ENCODE measurements around the gene KRT72. TPM values are rescaled to one million over a fixed set of nuclear protein-coding genes. Genes with fewer than 3 reads are reported as not detected.

Gene KRT72
- total and polyA plus RNA-seq, 5 donors from 2014 or later, result 0.13 to 1.3 TPM; not detected in 3

- Histone ChIP-seq H3K36me3 (ENCODE audit: control insufficient read depth, insufficient read depth, low read length) (no peaks in the 10 kb centered on the region), H3K4me3 (ENCODE audit: low read depth, low read length) (no peak overlapping the region), H3K27me3 (ENCODE audit: control insufficient read depth, insufficient read depth, low read length) (no peaks in the 10 kb centered on the region), H3K9me3 (ENCODE audit: control insufficient read depth in 2 of 2, low read length in 2 of 2) (no peaks in the 10 kb centered on the region), H3K4me1 (ENCODE audit: control insufficient read depth, insufficient read depth, low read length, poor library complexity, severe bottlenecking) (no peaks in the 10 kb centered on the region), H3K27ac (ENCODE audit: insufficient read depth, low read length, poor library complexity, severe bottlenecking) (no peak overlapping the region)
- H3K4me1 Mint-ChIP-seq, result peaks cover 0 to 3% (median 0%) of the 10 kb centered on the region in 4 donors
- no peaks in the 10 kb centered on the region for H3K36me3 Mint-ChIP-seq
- ATAC-seq (ENCODE audit: low read depth in 2 of 2) (no peak), DNase-seq (no peak)
- H3K27ac Mint-ChIP-seq, result no peak overlapping the region
- H3K9me3 Mint-ChIP-seq, result no peaks in the 10 kb centered on the region
- H3K27me3 Mint-ChIP-seq, result peaks cover 8% of the 10 kb centered on the region
- no peak overlapping the region for H3K4me3 Mint-ChIP-seq
Observed at GRCh38 chr12:52539083-52539820, 62.0 kb downstream of the KRT72 start.

DNA sequence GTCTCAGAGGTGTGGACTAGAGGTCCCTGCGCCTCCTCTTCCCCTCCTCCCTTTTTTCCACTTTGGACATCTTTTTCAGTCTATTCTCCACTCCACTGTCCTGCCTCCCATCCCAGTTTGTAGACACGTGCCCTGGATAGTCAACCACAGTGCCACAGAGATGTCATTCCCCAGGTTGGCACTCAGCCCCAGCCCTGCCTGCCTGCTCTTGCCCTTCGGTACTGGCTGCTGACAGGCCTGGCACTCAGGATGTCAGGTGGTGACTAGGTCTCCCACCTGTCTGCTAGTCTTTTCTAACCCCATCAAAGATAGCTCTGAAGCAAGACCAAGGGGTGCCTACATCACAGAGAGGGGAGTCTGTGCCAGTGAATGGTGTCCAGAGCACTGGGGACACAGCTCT, 64.2 kb downstream of the KRT72 start:
- H3K27ac ChIP-seq (ENCODE audit: insufficient read depth, low read length, poor library complexity, severe bottlenecking), result no peak overlapping the region
- Mint-ChIP-seq H3K4me3 (no peak overlapping the region), H3K27me3 (peaks cover 8% of the 10 kb centered on the region), H3K27ac (no peak overlapping the region), H3K36me3 (no peaks in the 10 kb centered on the region), H3K9me3 (no peaks in the 10 kb centered on the region), H3K4me1 (peaks cover 0 to 3% (median 0%) of the 10 kb centered on the region in 4 donors)
- H3K9me3 ChIP-seq (ENCODE audit: control insufficient read depth in 2 of 2, low read length in 2 of 2), result no peaks in the 10 kb centered on the region
- ATAC-seq (ENCODE audit: low read depth in 2 of 2) (no peak), DNase-seq (no peak)
- no peaks in the 10 kb centered on the region for H3K4me1 ChIP-seq (ENCODE audit: control insufficient read depth, insufficient read depth, low read length, poor library complexity, severe bottlenecking)
- H3K36me3 ChIP-seq (ENCODE audit: control insufficient read depth, insufficient read depth, low read length), result no peaks in the 10 kb centered on the region
- H3K27me3 ChIP-seq (ENCODE audit: control insufficient read depth, insufficient read depth, low read length), result no peaks in the 10 kb centered on the region
- H3K4me3 ChIP-seq (ENCODE audit: low read depth, low read length), result no peak overlapping the region

Other genes with a start within 250 kb of the KRT72 start
- not detected for gene KRT85, start 234.0 kb downstream of the KRT72 start, total RNA-seq
- not detected for gene KRT85, start 234.0 kb downstream of the KRT72 start, polyA plus RNA-seq
- not detected for gene KRT84, start 215.8 kb downstream of the KRT72 start, total RNA-seq
- not detected for gene KRT84, start 215.8 kb downstream of the KRT72 start, polyA plus RNA-seq
- not detected for gene KRT82, start 195.1 kb downstream of the KRT72 start, total RNA-seq
- not detected for gene KRT82, start 195.1 kb downstream of the KRT72 start, polyA plus RNA-seq
- gene KRT75, start 167.1 kb downstream of the KRT72 start, total RNA-seq, result not detected
- gene KRT75, start 167.1 kb downstream of the KRT72 start, polyA plus RNA-seq, result not detected
- not detected for gene KRT6B, start 149.3 kb downstream of the KRT72 start, total RNA-seq
- gene KRT6B, start 149.3 kb downstream of the KRT72 start, polyA plus RNA-seq, result not detected
- gene KRT6C, start 127.7 kb downstream of the KRT72 start, total RNA-seq, result not detected
- not detected for gene KRT6C, start 127.7 kb downstream of the KRT72 start, polyA plus RNA-seq
- gene KRT6A, start 108.2 kb downstream of the KRT72 start, total RNA-seq, result not detected
- not detected for gene KRT6A, start 108.2 kb downstream of the KRT72 start, polyA plus RNA-seq
- not detected for gene KRT5, start 81.1 kb downstream of the KRT72 start, total RNA-seq
- not detected for gene KRT5, start 81.1 kb downstream of the KRT72 start, polyA plus RNA-seq
- not detected for gene KRT71, start 48.3 kb downstream of the KRT72 start, total RNA-seq
- not detected for gene KRT71, start 48.3 kb downstream of the KRT72 start, polyA plus RNA-seq
- gene KRT74, start 27.6 kb downstream of the KRT72 start, total RNA-seq, result not detected
- gene KRT74, start 27.6 kb downstream of the KRT72 start, polyA plus RNA-seq, result not detected
- 1.0 TPM for gene KRT73, start 17.1 kb upstream of the KRT72 start, total RNA-seq
- 1 to 10 TPM in 2 of 4 donors, not detected in 2; 1.1 to 1.4 TPM for gene KRT73, start 17.1 kb upstream of the KRT72 start, polyA plus RNA-seq
- 0.42 TPM for gene KRT2, start 50.7 kb upstream of the KRT72 start, total RNA-seq
- under 1 TPM in 3 of 4 donors, not detected in 1; 0.23 to 0.80 (median 0.25) TPM for gene KRT2, start 50.7 kb upstream of the KRT72 start, polyA plus RNA-seq
- gene KRT1, start 78.9 kb upstream of the KRT72 start, total RNA-seq, result 9.9 TPM
- 1 to 10 TPM in 3 of 4 donors, not detected in 1; 3.3 to 7.8 (median 3.7) TPM for gene KRT1, start 78.9 kb upstream of the KRT72 start, polyA plus RNA-seq
- not detected for gene KRT77, start 102.1 kb upstream of the KRT72 start, total RNA-seq
- not detected for gene KRT77, start 102.1 kb upstream of the KRT72 start, polyA plus RNA-seq
- not detected for gene KRT76, start 175.9 kb upstream of the KRT72 start, total RNA-seq
- not detected for gene KRT76, start 175.9 kb upstream of the KRT72 start, polyA plus RNA-seq
- not detected for gene KRT3, start 194.7 kb upstream of the KRT72 start, total RNA-seq
- not detected for gene KRT3, start 194.7 kb upstream of the KRT72 start, polyA plus RNA-seq
- not detected for gene KRT4, start 212.7 kb upstream of the KRT72 start, total RNA-seq
- not detected for gene KRT4, start 212.7 kb upstream of the KRT72 start, polyA plus RNA-seq
- gene KRT79, start 232.8 kb upstream of the KRT72 start, total RNA-seq, result not detected
- not detected for gene KRT79, start 232.8 kb upstream of the KRT72 start, polyA plus RNA-seq
- gene KRT78, start 247.5 kb upstream of the KRT72 start, total RNA-seq, result not detected
- not detected for gene KRT78, start 247.5 kb upstream of the KRT72 start, polyA plus RNA-seq